ENCODE measurements around the gene SH2B2.
"Not testable (repeated sequence)": the region's sequence is repeated elsewhere in the genome, so short reads cannot be mapped to it uniquely, and the experiment has no call there.

The SH2B2 gene

GRCh38 chr7:102287111-102287980 is 678 bp downstream of the SH2B2 start:
- no peak for DNase-seq

GRCh38 chr7:102287981-102288278 is 1.3 kb downstream of the SH2B2 start:
- no peak for DNase-seq

GRCh38 chr7:102288285-102288930 is 1.7 kb downstream of the SH2B2 start:
- DNase-seq, result no peak

GRCh38 chr7:102289057-102289456 is 2.4 kb downstream of the SH2B2 start:
- DNase-seq, result no peak

GRCh38 chr7:102291056-102291915 is 4.6 kb downstream of the SH2B2 start:
- no peak for DNase-seq

GRCh38 chr7:102291916-102292267 is 5.2 kb downstream of the SH2B2 start:
- no peak for DNase-seq

- no peak for DNase-seq
Measured at GRCh38 chr7:102292813-102293798, 6.4 kb downstream of the SH2B2 start.

- no peak for DNase-seq
Measured at GRCh38 chr7:102294589-102294988, 7.9 kb downstream of the SH2B2 start.

GRCh38 chr7:102295346-102296178 is 8.9 kb downstream of the SH2B2 start:
- no peak for DNase-seq

GRCh38 chr7:102296179-102296438 is 9.4 kb downstream of the SH2B2 start:
- DNase-seq, result no peak

- no peak for DNase-seq
Measured at GRCh38 chr7:102296514-102296913, 9.8 kb downstream of the SH2B2 start.

- no peak for DNase-seq
Measured at GRCh38 chr7:102297487-102298218, 11.0 kb downstream of the SH2B2 start.

GRCh38 chr7:102300643-102301221 is 14.1 kb downstream of the SH2B2 start:
- no peak for DNase-seq

GRCh38 chr7:102301367-102301766 is 14.7 kb downstream of the SH2B2 start:
- DNase-seq, result not testable (repeated sequence)

- DNase-seq, result no peak
Measured at GRCh38 chr7:102302025-102302424, 15.4 kb downstream of the SH2B2 start.

GRCh38 chr7:102303669-102304422 is 17.2 kb downstream of the SH2B2 start:
- no peak for DNase-seq

- DNase-seq, result no peak
Measured at GRCh38 chr7:102304668-102305067, 18.0 kb downstream of the SH2B2 start.

- DNase-seq, result no peak
Measured at GRCh38 chr7:102305414-102306268, 19.0 kb downstream of the SH2B2 start.

Data from NCI-H510A (cell line).